HepG2 (cell line): ENCODE data around the gene HOXC12. TPM values are rescaled to one million over a fixed set of nuclear protein-coding genes. Genes with fewer than 3 reads are reported as not detected.
A peak's percentile ranks its signal among the peaks of the same experiment; 100 is the strongest.

Experiments
- ATAC-seq: fragments of 200-7000 bp; cut with Tn5 transposase; 3 replicates; pipeline ENCODE4 v1.9.1; 2020; ENCODE audit warnings: mild to moderate bottlenecking, moderate library complexity
- BruUV-seq: library from RNA; stranded (reverse); fragments of 400-500 nt; replicated peaks from 2 replicates; lab custom pipeline; 2021; lab: Mats Ljungman, UMichigan
- CTCF ChIA-PET: fragments of 300-600 bp; formaldehyde crosslinking; extraction: SDS; loops from one replicate; lab custom pipeline; 2021; ENCODE audit warnings: low total read pairs, inconsistent platforms, low intra/inter-chr PET ratio; lab: Yijun Ruan, JAX
- POLR2A ChIA-PET: fragments of 350-600 bp; sonication (Branson Sonifier 250); formaldehyde crosslinking; loops from one replicate; lab custom pipeline; 2020; ENCODE audit warnings: antibody characterized with exemption, inconsistent platforms; lab: Yijun Ruan, JAX
- DNase-seq: peaks from one replicate; pipeline ENCODE4 v3.0.0-alpha.2; 2015; ENCODE audit warnings: low spot score
- FAIRE-seq: peaks from 3 replicates; lab custom pipeline; 2011; peaks lifted over from hg19 to GRCh38; lab: Jason Lieb, UNC
- H2AFZ ChIP-seq: one replicate; pipeline ENCODE4 v1.6.1; 2011; ENCODE audit warnings: low read length, inconsistent platforms
- H3K27ac ChIP-seq: fragments of 300-600 bp; 3 replicates; pipeline ENCODE4 v1.8.0; 2011; ENCODE audit warnings: mixed run types, mild to moderate bottlenecking, mixed read lengths, low read length, inconsistent platforms; ENCODE audit not compliant: insufficient read depth; ENCODE audit errors: extremely low read length
- H3K27me3 ChIP-seq, 2 experiments: fragments of 200-600 bp in 1 of 2; 2 replicates in 1 of 2; 3 replicates in 1 of 2; pipeline versions ENCODE4 v1.6.0 to v1.8.0; 2011; ENCODE audit warnings: low read length in 2 of 2, mild to moderate bottlenecking in 2 of 2, moderate library complexity in 2 of 2, inconsistent platforms in 1 of 2; ENCODE audit not compliant: insufficient read depth in 2 of 2, control insufficient read depth in 1 of 2
- H3K36me3 ChIP-seq, 2 experiments: fragments of 200-600 bp in 1 of 2; replicated peaks in 1 of 2; 2 replicates in 1 of 2; 3 replicates in 1 of 2; pipeline versions ENCODE4 v1.5.1 to v1.8.0; 2011; ENCODE audit warnings: low read length in 2 of 2, inconsistent platforms in 1 of 2; ENCODE audit not compliant: insufficient read depth in 2 of 2, control insufficient read depth in 1 of 2
- H3K4me1 ChIP-seq: 2 replicates; pipeline ENCODE4 v1.5.1; 2012; ENCODE audit warnings: low read length, inconsistent platforms; ENCODE audit not compliant: insufficient read depth
- H3K4me2 ChIP-seq: 2 replicates; pipeline ENCODE4 v1.6.0; 2011; ENCODE audit warnings: low read depth, low read length, inconsistent platforms
- H3K4me3 ChIP-seq, 3 experiments: fragments of 200-600 bp in 1 of 3; sonication (generic), shearing (Covaris generic) in 1 of 3; replicated peaks in 1 of 3; 2 replicates each; pipeline ENCODE4 v1.5.1; 2011 to 2016; ENCODE audit warnings: low read length in 3 of 3, inconsistent platforms in 2 of 3, low read depth in 2 of 3, mild to moderate bottlenecking in 2 of 3, control low read depth in 1 of 3, mixed read lengths in 1 of 3; ENCODE audit not compliant: insufficient read depth in 1 of 3
- H3K79me2 ChIP-seq: one replicate; pipeline ENCODE4 v1.6.1; 2011; ENCODE audit warnings: low read length, inconsistent platforms; ENCODE audit not compliant: insufficient read depth
- H3K9ac ChIP-seq: 2 replicates; pipeline ENCODE4 v1.6.0; 2011; ENCODE audit warnings: mild to moderate bottlenecking, low read depth, low read length, inconsistent platforms; ENCODE audit not compliant: insufficient read depth
- H3K9me3 ChIP-seq: 2 replicates; pipeline ENCODE4 v1.5.1; 2012; ENCODE audit warnings: mild to moderate bottlenecking, low read length
- H4K20me1 ChIP-seq: 2 replicates; pipeline ENCODE4 v1.6.0; 2011; ENCODE audit warnings: inconsistent platforms, mild to moderate bottlenecking, low read length, moderate library complexity; ENCODE audit not compliant: insufficient read depth
- ADNP ChIP-seq: sonication (generic); formaldehyde crosslinking; IDR thresholded peaks from 2 replicates; pipeline ENCODE4 v1.4.0; 2020; ENCODE audit warnings: missing genetic modification reagents
- CEBPB ChIP-seq: IDR thresholded peaks from 2 replicates; pipeline ENCODE4 v1.6.1; 2011; ENCODE audit warnings: low read depth, low read length, improper control_type of control experiment, borderline replicate concordance
- HCFC1 ChIP-seq: fragments of 150-350 bp; IDR thresholded peaks from 2 replicates; pipeline ENCODE4 v1.6.1; 2014; ENCODE audit warnings: low read depth, low read length
- MEIS1 ChIP-seq: sonication (generic); formaldehyde crosslinking; IDR thresholded peaks from 2 replicates; pipeline ENCODE4 v1.9.0; 2021; ENCODE audit warnings: mild to moderate bottlenecking, missing genetic modification reagents, moderate library complexity, borderline replicate concordance
- MYC ChIP-seq: sonication (generic); formaldehyde crosslinking; IDR thresholded peaks from 2 replicates; pipeline ENCODE4 v1.9.0; 2021; ENCODE audit warnings: missing genetic modification reagents, borderline replicate concordance
- SP4 ChIP-seq: sonication (generic); formaldehyde crosslinking; IDR thresholded peaks from 2 replicates; pipeline ENCODE4 v1.8.1; 2023; ENCODE audit warnings: mild to moderate bottlenecking, missing genetic modification reagents
- ZBTB20 ChIP-seq: sonication (generic); formaldehyde crosslinking; IDR thresholded peaks from 2 replicates; pipeline ENCODE4 v1.8.1; 2023; ENCODE audit warnings: missing genetic modification reagents, low read depth, mild to moderate bottlenecking, borderline replicate concordance
- ZNF383 ChIP-seq: sonication (generic); formaldehyde crosslinking; IDR thresholded peaks from 2 replicates; pipeline ENCODE4 v1.4.0; 2020; ENCODE audit warnings: missing genetic modification reagents, mild to moderate bottlenecking, borderline replicate concordance
- ZNF687 ChIP-seq: sonication (generic); formaldehyde crosslinking; IDR thresholded peaks from 2 replicates; pipeline ENCODE4 v1.5.1; 2020; ENCODE audit warnings: mild to moderate bottlenecking, missing genetic modification reagents, moderate library complexity
- WGBS: methylation state at CpG from one replicate; pipeline ENCODE4 v1.1.6; 2017; ENCODE audit warnings: low lambda C conversion rate; 5-methylcytosine and 5-hydroxymethylcytosine counted together
- in situ Hi-C: cut with HindIII; loops from 2 replicates; pipeline ENCODE4 v1.10.0; 2017; ENCODE audit warnings: low pct_unique_long_range_greater_than_20kb; ENCODE audit not compliant: extremely low pct_ligation_motif_present
- intact Hi-C: fragments of 100-400 bp; cut with micrococcal nuclease; formaldehyde crosslinking; loops from one replicate; pipeline ENCODE4 v1.10.0; 2022; ENCODE audit not compliant: unreplicated experiment
- polyA plus RNA-seq, 8 experiments: library from polyadenylated mRNA; depleted of rRNA in 3 of 8; stranded (reverse) in 7 of 8; unstranded in 1 of 8; fragments of >200 nt; fragmentation: Illumina TruSeq in 4 of 8; extraction: Trizol in 4 of 8; gene quantifications; 2 replicates each; pipeline versions ENCODE4 v1.2.1 to v1.2.3, GENCODE V29; 2011 to 2016; ENCODE audit warnings: low read depth in 4 of 8, missing spikeins in 1 of 8, mixed read lengths in 1 of 8; ENCODE audit not compliant: insufficient read depth in 1 of 8
- total RNA-seq, 5 experiments: library from RNA; depleted of rRNA; stranded (reverse); fragments of >200 nt; fragmentation: Illumina TruSeq; extraction: Trizol; gene quantifications; 2 replicates each; pipeline ENCODE4 v1.2.3, GENCODE V29; 2016; ENCODE audit warnings: low read depth in 1 of 5
- TF ChIP-seq, protein P1 (sequence below): sonication (generic); formaldehyde crosslinking; IDR thresholded peaks from 2 replicates; pipeline ENCODE4 v1.9.0; 2022; ENCODE audit warnings: missing genetic modification reagents, mild to moderate bottlenecking, borderline replicate concordance
- TF ChIP-seq, protein P2 (sequence below): sonication (generic); formaldehyde crosslinking; IDR thresholded peaks from 2 replicates; pipeline ENCODE4 v1.4.0; 2020; ENCODE audit warnings: mild to moderate bottlenecking, missing genetic modification reagents

Gene HOXC12
- total and polyA plus RNA-seq, 2 of the 13 experiments (the other 11 are each of a cell fraction or from before 2014, with no cell fraction given) = not detected

DNA sequence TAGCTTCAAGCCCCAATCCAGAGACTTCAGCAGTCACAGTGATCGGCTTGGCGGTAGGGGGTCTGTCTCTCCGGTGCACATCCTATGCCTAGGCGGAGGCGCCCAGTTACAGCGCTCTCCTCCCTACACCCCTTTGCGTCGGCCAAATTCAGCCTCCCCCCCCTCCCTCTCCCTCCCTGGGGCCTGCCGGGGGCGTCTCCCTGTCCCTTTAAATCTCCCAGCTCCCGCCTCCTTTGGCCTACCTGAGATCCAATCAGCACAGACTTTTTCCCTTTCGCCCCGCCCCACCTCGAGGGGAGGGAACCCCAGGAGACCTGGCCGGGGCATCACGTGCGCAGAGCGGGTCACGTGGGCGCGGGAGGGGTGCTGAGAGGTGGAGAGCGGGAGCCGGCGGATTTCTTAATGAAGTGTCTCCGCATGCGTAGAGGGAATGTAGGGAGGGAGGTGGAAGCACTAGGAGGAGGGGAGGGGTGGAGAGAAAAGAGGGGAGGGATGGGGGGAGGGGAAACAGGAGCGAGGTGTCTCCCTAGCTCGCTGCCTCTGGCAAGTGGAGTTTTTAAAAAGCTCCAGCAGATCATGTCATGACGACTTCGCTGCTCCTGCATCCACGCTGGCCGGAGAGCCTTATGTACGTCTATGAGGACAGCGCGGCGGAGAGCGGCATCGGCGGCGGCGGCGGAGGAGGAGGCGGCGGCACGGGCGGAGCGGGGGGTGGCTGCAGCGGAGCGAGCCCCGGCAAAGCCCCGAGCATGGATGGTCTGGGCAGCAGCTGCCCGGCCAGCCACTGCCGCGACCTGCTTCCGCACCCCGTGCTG lies 16.2 kb upstream of the HOXC12 start, which contains the start of gene HOXC13 (continued):
- TF ChIP-seq, protein P1, sequence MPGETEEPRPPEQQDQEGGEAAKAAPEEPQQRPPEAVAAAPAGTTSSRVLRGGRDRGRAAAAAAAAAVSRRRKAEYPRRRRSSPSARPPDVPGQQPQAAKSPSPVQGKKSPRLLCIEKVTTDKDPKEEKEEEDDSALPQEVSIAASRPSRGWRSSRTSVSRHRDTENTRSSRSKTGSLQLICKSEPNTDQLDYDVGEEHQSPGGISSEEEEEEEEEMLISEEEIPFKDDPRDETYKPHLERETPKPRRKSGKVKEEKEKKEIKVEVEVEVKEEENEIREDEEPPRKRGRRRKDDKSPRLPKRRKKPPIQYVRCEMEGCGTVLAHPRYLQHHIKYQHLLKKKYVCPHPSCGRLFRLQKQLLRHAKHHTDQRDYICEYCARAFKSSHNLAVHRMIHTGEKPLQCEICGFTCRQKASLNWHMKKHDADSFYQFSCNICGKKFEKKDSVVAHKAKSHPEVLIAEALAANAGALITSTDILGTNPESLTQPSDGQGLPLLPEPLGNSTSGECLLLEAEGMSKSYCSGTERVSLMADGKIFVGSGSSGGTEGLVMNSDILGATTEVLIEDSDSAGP = peak; percentile 92

GRCh38 chr12:53939141-53940108 lies 15.3 kb upstream of the HOXC12 start:
- Histone ChIP-seq H3K9ac (no peak overlapping the region), H4K20me1 (no peaks in the 10 kb centered on the region), H3K4me2 (peak overlapping the region; percentile 36; the same call in 1 of the 2 replicates), H2AFZ (no peak overlapping the region), H3K4me3 (no peak overlapping the region), H3K27ac (no peak overlapping the region), H3K36me3 (no peaks in the 10 kb centered on the region), H3K79me2 (no peaks in the 10 kb centered on the region), H3K27me3 (peaks cover 10 to 87% of the 10 kb centered on the region in 2 experiments), H3K4me1 (no peaks in the 10 kb centered on the region), H3K9me3 (no peaks in the 10 kb centered on the region)
- CTCF ChIA-PET = no interaction called here
- DNase-seq = peak; percentile 24
- BruUV-seq = no TSS peak
- WGBS = 46% methylated on average over 43 of the region's 91 CpGs
- no peak for FAIRE-seq
- intact Hi-C loops (no loop called here), in situ Hi-C loops (loop anchor here (25.0 kb wide), 1 partner anchor 152 kb away; no protein-coding TSS in a partner anchor)
- POLR2A ChIA-PET = no interaction called here
- peak; percentile 95 for ATAC-seq
- TF ChIP-seq, protein P2, sequence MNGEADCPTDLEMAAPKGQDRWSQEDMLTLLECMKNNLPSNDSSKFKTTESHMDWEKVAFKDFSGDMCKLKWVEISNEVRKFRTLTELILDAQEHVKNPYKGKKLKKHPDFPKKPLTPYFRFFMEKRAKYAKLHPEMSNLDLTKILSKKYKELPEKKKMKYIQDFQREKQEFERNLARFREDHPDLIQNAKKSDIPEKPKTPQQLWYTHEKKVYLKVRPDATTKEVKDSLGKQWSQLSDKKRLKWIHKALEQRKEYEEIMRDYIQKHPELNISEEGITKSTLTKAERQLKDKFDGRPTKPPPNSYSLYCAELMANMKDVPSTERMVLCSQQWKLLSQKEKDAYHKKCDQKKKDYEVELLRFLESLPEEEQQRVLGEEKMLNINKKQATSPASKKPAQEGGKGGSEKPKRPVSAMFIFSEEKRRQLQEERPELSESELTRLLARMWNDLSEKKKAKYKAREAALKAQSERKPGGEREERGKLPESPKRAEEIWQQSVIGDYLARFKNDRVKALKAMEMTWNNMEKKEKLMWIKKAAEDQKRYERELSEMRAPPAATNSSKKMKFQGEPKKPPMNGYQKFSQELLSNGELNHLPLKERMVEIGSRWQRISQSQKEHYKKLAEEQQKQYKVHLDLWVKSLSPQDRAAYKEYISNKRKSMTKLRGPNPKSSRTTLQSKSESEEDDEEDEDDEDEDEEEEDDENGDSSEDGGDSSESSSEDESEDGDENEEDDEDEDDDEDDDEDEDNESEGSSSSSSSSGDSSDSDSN (CRISPR knock-in tag) = peak; percentile 42; the same call in 1 of the 2 replicates
- TF ChIP-seq ADNP (CRISPR knock-in tag) (no peak), ZBTB20 (CRISPR knock-in tag) (no peak), MEIS1 (CRISPR knock-in tag) (no peak), MYC (CRISPR knock-in tag) (no peak), SP4 (CRISPR knock-in tag) (no peak), HCFC1 (no peak), ZNF687 (CRISPR knock-in tag) (peak; percentile 25; the same call in 1 of the 2 replicates), ZNF383 (CRISPR knock-in tag) (no peak), CEBPB (peak; percentile 88)
